Thyroid gland (tissue), 4 donors: ENCODE measurements around the gene EPM2AIP1.

Experiments used
- POLR2A ChIP-seq, 2 donors: fragments of 450-650 bp; IDR thresholded peaks; one replicate each; pipeline ENCODE4 v1.6.1; 2017; ENCODE audit warnings: antibody characterized with exemption in 2 of 2, mild to moderate bottlenecking in 2 of 2, moderate library complexity in 1 of 2
- TF ChIP-seq, protein P1 (sequence below), 6 experiments: fragments of 200-600 bp in 3 of 6; fragments of 450-650 bp in 3 of 6; sonication (generic) in 3 of 6; IDR thresholded peaks; one replicate each; pipeline ENCODE4 v1.5.1; 2016 to 2019; ENCODE audit warnings: antibody characterized with exemption in 6 of 6, mild to moderate bottlenecking in 2 of 6, inconsistent platforms in 1 of 6, moderate library complexity in 1 of 6

DNA sequence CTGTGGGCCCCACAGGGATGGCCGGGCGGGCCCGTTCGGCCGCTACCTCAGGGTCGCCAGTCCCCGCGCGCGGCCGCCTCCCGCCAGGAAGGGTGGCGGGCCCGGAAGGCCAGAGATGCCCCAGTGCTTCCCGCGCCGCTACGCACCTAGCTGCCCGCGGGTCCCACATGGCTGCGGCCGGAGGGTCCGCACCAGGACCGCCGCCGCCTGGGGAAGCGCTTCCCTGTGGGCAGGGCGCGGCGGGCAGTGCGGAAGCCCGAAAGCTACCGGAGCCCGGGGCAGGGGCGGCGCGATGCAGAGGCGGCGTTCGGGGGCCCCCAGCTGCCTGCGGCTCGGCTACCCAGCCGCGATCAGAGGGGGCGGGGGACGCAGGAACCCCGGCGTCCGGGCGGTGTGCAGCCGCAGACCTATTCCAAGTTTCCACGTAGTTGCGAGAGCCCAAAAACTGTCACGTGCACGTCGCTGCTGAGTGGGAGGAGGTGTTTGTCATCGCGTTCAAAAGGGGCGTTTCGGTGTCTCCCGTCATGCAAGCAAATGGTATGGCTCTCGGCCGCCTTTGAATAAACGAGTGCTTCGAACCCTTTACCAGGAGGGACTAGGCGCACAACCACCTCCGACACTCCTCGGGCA, 48.2 kb downstream of the EPM2AIP1 start, which contains the start of gene TRANK1:
- TF ChIP-seq, protein P1, sequence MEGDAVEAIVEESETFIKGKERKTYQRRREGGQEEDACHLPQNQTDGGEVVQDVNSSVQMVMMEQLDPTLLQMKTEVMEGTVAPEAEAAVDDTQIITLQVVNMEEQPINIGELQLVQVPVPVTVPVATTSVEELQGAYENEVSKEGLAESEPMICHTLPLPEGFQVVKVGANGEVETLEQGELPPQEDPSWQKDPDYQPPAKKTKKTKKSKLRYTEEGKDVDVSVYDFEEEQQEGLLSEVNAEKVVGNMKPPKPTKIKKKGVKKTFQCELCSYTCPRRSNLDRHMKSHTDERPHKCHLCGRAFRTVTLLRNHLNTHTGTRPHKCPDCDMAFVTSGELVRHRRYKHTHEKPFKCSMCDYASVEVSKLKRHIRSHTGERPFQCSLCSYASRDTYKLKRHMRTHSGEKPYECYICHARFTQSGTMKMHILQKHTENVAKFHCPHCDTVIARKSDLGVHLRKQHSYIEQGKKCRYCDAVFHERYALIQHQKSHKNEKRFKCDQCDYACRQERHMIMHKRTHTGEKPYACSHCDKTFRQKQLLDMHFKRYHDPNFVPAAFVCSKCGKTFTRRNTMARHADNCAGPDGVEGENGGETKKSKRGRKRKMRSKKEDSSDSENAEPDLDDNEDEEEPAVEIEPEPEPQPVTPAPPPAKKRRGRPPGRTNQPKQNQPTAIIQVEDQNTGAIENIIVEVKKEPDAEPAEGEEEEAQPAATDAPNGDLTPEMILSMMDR (IDR thresholded peaks at IDR 0.05), result no peak
- peak in 1 of 2 donors; percentile 65 for TF ChIP-seq POLR2A (IDR thresholded peaks at IDR 0.05)
